Body of pancreas (tissue), 4 donors: ENCODE data around the gene DGCR8.

Experiments used
- POLR2A ChIP-seq, 3 donors: fragments of 450-650 bp; IDR thresholded peaks; one replicate each; pipeline ENCODE4 v1.6.1; 2016; ENCODE audit warnings: antibody characterized with exemption in 3 of 3, mild to moderate bottlenecking in 2 of 3
- TF ChIP-seq, protein P1 (sequence below), 7 experiments: fragments of 450-650 bp in 4 of 7; fragments of 200-600 bp in 3 of 7; sonication (generic) in 3 of 7; IDR thresholded peaks; one replicate each; pipeline ENCODE4 v1.5.1; 2016 to 2019; ENCODE audit warnings: antibody characterized with exemption in 7 of 7

DNA sequence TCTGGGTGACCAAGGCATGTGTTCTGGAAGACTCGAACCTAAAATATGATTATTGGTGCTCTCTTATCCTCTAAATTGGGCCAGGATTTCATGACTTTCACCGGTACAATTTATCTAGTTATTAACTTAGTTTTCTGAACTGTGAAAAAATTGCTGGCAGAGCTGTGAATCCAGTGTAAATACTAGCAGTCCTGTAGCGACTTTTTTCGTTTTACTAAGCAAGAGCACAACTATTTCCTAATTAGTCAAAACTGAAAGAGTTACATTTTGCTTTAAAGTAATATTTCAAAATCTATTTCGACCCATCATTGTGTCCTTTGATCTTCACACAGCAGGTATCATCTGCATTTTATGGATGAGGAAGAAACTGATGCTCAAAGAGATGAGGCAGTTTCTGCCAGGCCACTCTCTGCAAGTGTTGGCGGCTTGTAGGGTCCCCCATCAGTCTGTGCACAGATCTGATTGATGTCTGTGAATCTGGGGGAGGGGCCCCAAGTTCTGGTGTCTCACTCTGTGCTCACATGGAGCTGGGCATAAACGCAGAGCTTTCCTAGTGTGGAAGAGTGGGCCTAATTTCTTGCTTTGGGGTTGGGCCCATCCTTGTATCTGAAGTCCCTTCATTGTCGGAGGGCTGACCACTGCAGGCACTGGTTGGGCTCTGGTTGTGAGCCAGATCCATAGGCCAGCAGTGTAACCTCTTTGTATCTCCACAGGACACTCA is 38.4 kb downstream of the DGCR8 start:
- TF ChIP-seq, protein P1, sequence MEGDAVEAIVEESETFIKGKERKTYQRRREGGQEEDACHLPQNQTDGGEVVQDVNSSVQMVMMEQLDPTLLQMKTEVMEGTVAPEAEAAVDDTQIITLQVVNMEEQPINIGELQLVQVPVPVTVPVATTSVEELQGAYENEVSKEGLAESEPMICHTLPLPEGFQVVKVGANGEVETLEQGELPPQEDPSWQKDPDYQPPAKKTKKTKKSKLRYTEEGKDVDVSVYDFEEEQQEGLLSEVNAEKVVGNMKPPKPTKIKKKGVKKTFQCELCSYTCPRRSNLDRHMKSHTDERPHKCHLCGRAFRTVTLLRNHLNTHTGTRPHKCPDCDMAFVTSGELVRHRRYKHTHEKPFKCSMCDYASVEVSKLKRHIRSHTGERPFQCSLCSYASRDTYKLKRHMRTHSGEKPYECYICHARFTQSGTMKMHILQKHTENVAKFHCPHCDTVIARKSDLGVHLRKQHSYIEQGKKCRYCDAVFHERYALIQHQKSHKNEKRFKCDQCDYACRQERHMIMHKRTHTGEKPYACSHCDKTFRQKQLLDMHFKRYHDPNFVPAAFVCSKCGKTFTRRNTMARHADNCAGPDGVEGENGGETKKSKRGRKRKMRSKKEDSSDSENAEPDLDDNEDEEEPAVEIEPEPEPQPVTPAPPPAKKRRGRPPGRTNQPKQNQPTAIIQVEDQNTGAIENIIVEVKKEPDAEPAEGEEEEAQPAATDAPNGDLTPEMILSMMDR (IDR thresholded peaks at IDR 0.05): no peak
- no peak for TF ChIP-seq POLR2A (IDR thresholded peaks at IDR 0.05)
